H1 (cell line): Measurements from ENCODE around the gene APLP2. TPM values are rescaled to one million over a fixed set of nuclear protein-coding genes. Genes with fewer than 3 reads are reported as not detected.

Experiments used
- CTCF ChIA-PET: fragments of 300-600 bp; sonication (Branson Sonifier 250); formaldehyde crosslinking; loops from one replicate; lab custom pipeline; 2021; ENCODE audit not compliant: partially characterized antibody; lab: Charles Lee
- POLR2A ChIA-PET: fragments of 300-600 bp; sonication (Branson Sonifier 250); formaldehyde crosslinking; loops from one replicate; lab custom pipeline; 2021; ENCODE audit warnings: inconsistent platforms; ENCODE audit not compliant: partially characterized antibody; lab: Charles Lee
- DNase-seq, 2 experiments: peaks; one replicate each; pipeline versions ENCODE4 v3.0.0 to v3.0.0-alpha.2; 2010 to 2022; ENCODE audit warnings: low spot score in 2 of 2, low read depth in 1 of 2, mixed read lengths in 1 of 2
- FAIRE-seq: peaks from 2 replicates; lab custom pipeline; 2011; peaks lifted over from hg19 to GRCh38; lab: Jason Lieb, UNC
- H2AFZ ChIP-seq: 2 replicates; pipeline ENCODE4 v1.8.1; 2012; ENCODE audit warnings: low read length, inconsistent platforms
- H2AK5ac ChIP-seq: 2 replicates; pipeline ENCODE4 v1.6.1; 2013; ENCODE audit warnings: low read depth, low read length
- H2BK120ac ChIP-seq: replicated peaks from 2 replicates; pipeline ENCODE3; 2013; ENCODE audit warnings: low read depth, low read length, inconsistent platforms
- H2BK12ac ChIP-seq: 2 replicates; pipeline ENCODE4 v1.6.1; 2013; ENCODE audit warnings: low read depth, low read length
- H2BK15ac ChIP-seq: 2 replicates; pipeline ENCODE4 v1.6.1; 2013; ENCODE audit warnings: low read length
- H2BK20ac ChIP-seq: 2 replicates; pipeline ENCODE4 v1.6.1; 2013; ENCODE audit warnings: low read length
- H2BK5ac ChIP-seq: 2 replicates; pipeline ENCODE4 v1.6.1; 2013; ENCODE audit warnings: low read depth, low read length
- H3K14ac ChIP-seq: 2 replicates; pipeline ENCODE4 v1.6.1; 2013; ENCODE audit warnings: inconsistent platforms; ENCODE audit not compliant: insufficient read length
- H3K18ac ChIP-seq: 2 replicates; pipeline ENCODE4 v1.6.1; 2013; ENCODE audit warnings: low read length; ENCODE audit errors: extremely low read depth
- H3K23ac ChIP-seq: 2 replicates; pipeline ENCODE4 v1.6.1; 2013; ENCODE audit warnings: inconsistent platforms; ENCODE audit not compliant: insufficient read length
- H3K23me2 ChIP-seq: 2 replicates; pipeline ENCODE4 v1.6.1; 2013; ENCODE audit warnings: low read depth, low read length
- H3K27ac ChIP-seq: 2 replicates; pipeline ENCODE4 v1.6.1; 2011; ENCODE audit warnings: low read depth, low read length, inconsistent platforms
- H3K27me3 ChIP-seq, 4 experiments: replicated peaks in 1 of 4; 1 replicate in 1 of 4; 2 replicates in 3 of 4; pipeline versions ENCODE4 v1.6.1 to v1.8.1; 2011 to 2013; ENCODE audit warnings: low read length in 3 of 4, mild to moderate bottlenecking in 3 of 4, inconsistent platforms in 2 of 4, mixed read lengths in 2 of 4, moderate library complexity in 1 of 4; ENCODE audit not compliant: control insufficient read depth in 3 of 4, insufficient read depth in 3 of 4; ENCODE audit errors: extremely low read depth in 1 of 4
- H3K36me3 ChIP-seq, 4 experiments: 2 replicates each; pipeline versions ENCODE4 v1.6.1 to v1.8.1; 2011 to 2013; ENCODE audit warnings: mild to moderate bottlenecking in 4 of 4, low read length in 3 of 4, moderate library complexity in 2 of 4, control low read depth in 1 of 4, inconsistent platforms in 1 of 4; ENCODE audit not compliant: insufficient read depth in 4 of 4, control insufficient read depth in 2 of 4
- H3K4ac ChIP-seq: replicated peaks from 2 replicates; pipeline ENCODE3; 2013; ENCODE audit warnings: low read length, low read depth, mixed read lengths, inconsistent platforms; ENCODE audit not compliant: insufficient read length
- H3K4me1 ChIP-seq, 4 experiments: replicated peaks in 1 of 4; 1 replicate in 1 of 4; 2 replicates in 3 of 4; pipeline versions ENCODE4 v1.6.1 to v1.8.1; 2011 to 2013; ENCODE audit warnings: low read length in 3 of 4, inconsistent platforms in 2 of 4, mixed read lengths in 1 of 4; ENCODE audit not compliant: insufficient read depth in 4 of 4, control insufficient read depth in 3 of 4
- H3K4me2 ChIP-seq, 2 experiments: 2 replicates each; pipeline versions ENCODE4 v1.6.1 to v1.8.1; 2011 to 2013; ENCODE audit warnings: low read depth in 2 of 2, low read length in 2 of 2, control low read depth in 1 of 2, inconsistent platforms in 1 of 2, mild to moderate bottlenecking in 1 of 2; ENCODE audit not compliant: insufficient read depth in 1 of 2
- H3K4me3 ChIP-seq, 4 experiments: fragments of 200-600, 300-600 bp in 1 of 4; sonication (generic), shearing (Covaris generic), sonication (Bioruptor Twin) in 1 of 4; 2 replicates each; pipeline versions ENCODE4 v1.5.1 to v1.8.1; 2011 to 2016; ENCODE audit warnings: low read length in 4 of 4, low read depth in 3 of 4, control low read depth in 2 of 4, inconsistent platforms in 2 of 4, mild to moderate bottlenecking in 2 of 4, mixed read lengths in 1 of 4, moderate library complexity in 1 of 4; ENCODE audit not compliant: insufficient read depth in 2 of 4; ENCODE audit errors: extremely low read depth in 1 of 4
- H3K56ac ChIP-seq: replicated peaks from 2 replicates; pipeline ENCODE3; 2013; ENCODE audit warnings: low read depth, mild to moderate bottlenecking, mixed read lengths, low read length, inconsistent platforms; ENCODE audit not compliant: insufficient read length
- H3K79me1 ChIP-seq: 2 replicates; pipeline ENCODE4 v1.6.1; 2013; ENCODE audit warnings: low read depth, low read length, control low read depth
- H3K79me2 ChIP-seq, 2 experiments: 2 replicates each; pipeline versions ENCODE4 v1.6.1 to v1.8.1; 2012 to 2013; ENCODE audit warnings: low read length in 2 of 2, mild to moderate bottlenecking in 2 of 2, inconsistent platforms in 1 of 2; ENCODE audit not compliant: insufficient read depth in 2 of 2, control insufficient read depth in 1 of 2
- H3K9ac ChIP-seq, 4 experiments: replicated peaks in 1 of 4; 1 replicate in 1 of 4; 2 replicates in 3 of 4; pipeline versions ENCODE4 v1.6.1 to v1.8.1; 2011 to 2013; ENCODE audit warnings: low read depth in 3 of 4, low read length in 3 of 4, control low read depth in 2 of 4, mild to moderate bottlenecking in 2 of 4, moderate library complexity in 2 of 4, inconsistent platforms in 1 of 4; ENCODE audit errors: extremely low read depth in 1 of 4
- H3K9me3 ChIP-seq, 2 experiments: 2 replicates each; pipeline versions ENCODE4 v1.6.1 to v1.8.1; 2012 to 2013; ENCODE audit warnings: mild to moderate bottlenecking in 2 of 2, moderate library complexity in 2 of 2, control low read depth in 1 of 2, inconsistent platforms in 1 of 2, low read depth in 1 of 2, low read length in 1 of 2, mixed read lengths in 1 of 2; ENCODE audit not compliant: insufficient read depth in 2 of 2
- H4K20me1 ChIP-seq, 2 experiments: replicated peaks in 1 of 2; 2 replicates each; pipeline versions ENCODE3 to v1.8.1; 2011 to 2013; ENCODE audit warnings: inconsistent platforms in 2 of 2, low read length in 2 of 2, mild to moderate bottlenecking in 1 of 2; ENCODE audit not compliant: insufficient read depth in 2 of 2, control insufficient read depth in 1 of 2
- H4K5ac ChIP-seq: 2 replicates; pipeline ENCODE4 v1.6.1; 2013; ENCODE audit warnings: low read length, low read depth, mixed read lengths, inconsistent platforms; ENCODE audit not compliant: insufficient read length
- H4K8ac ChIP-seq: 2 replicates; pipeline ENCODE4 v1.8.0; 2013; ENCODE audit warnings: mild to moderate bottlenecking, moderate library complexity, low read length, inconsistent platforms; ENCODE audit not compliant: insufficient read depth; ENCODE audit errors: extremely low read depth
- H4K91ac ChIP-seq: replicated peaks from 2 replicates; pipeline ENCODE3; 2013; ENCODE audit warnings: low read length, mixed read lengths, inconsistent platforms; ENCODE audit not compliant: insufficient read length
- TCF12 ChIP-seq: IDR thresholded peaks from 2 replicates; pipeline ENCODE4 v1.6.1; 2011; ENCODE audit warnings: low read depth, mild to moderate bottlenecking, low read length
- WGBS, 2 experiments: shearing (Covaris generic) in 1 of 2; methylation state at CpG; one replicate each; pipeline versions ENCODE4 v1.1.6 to v1.1.7; 2013 to 2015; ENCODE audit warnings: low lambda C conversion rate in 2 of 2, mixed read lengths in 2 of 2, inconsistent platforms in 1 of 2, low coverage in 1 of 2, missing lambda C conversion rate in 1 of 2; ENCODE audit not compliant: insufficient replicate concordance in 2 of 2, insufficient coverage in 1 of 2, insufficient read length in 1 of 2; ENCODE audit errors: extremely low coverage in 1 of 2, missing lambda C conversion rate in 1 of 2; 5-methylcytosine and 5-hydroxymethylcytosine counted together
- polyA plus RNA-seq, 7 experiments: library from polyadenylated mRNA; depleted of rRNA in 3 of 7; stranded (reverse) in 5 of 7; unstranded in 2 of 7; fragments of >200 nt in 5 of 7; fragments of 200-250 nt in 2 of 7; gene quantifications; 1 replicate in 5 of 7; 2 replicates in 1 of 7; 4 replicates in 1 of 7; pipeline versions ENCODE4 v1.2.1 to v1.2.3, GENCODE V29; 2011 to 2013; ENCODE audit warnings: missing spikeins in 2 of 7, mixed read lengths in 2 of 7
- total RNA-seq: library from RNA; stranded (reverse); fragmentation: NEBNext Ultra II Directional; extraction: Animal tissue kit (Norgen Biotek cat#: 25700); gene quantifications from 2 replicates; pipeline ENCODE4 v1.2.1, GENCODE V29; 2021
- TF ChIP-seq, protein P1 (sequence below): IDR thresholded peaks from 2 replicates; pipeline ENCODE4 v1.6.1; 2012; ENCODE audit warnings: low read length, inconsistent platforms

The APLP2 gene
- total and polyA plus RNA-seq, 2 of the 8 experiments (the other 6 are each of a cell fraction or from before 2014, with no cell fraction given) = 222 to 315 TPM

DNA sequence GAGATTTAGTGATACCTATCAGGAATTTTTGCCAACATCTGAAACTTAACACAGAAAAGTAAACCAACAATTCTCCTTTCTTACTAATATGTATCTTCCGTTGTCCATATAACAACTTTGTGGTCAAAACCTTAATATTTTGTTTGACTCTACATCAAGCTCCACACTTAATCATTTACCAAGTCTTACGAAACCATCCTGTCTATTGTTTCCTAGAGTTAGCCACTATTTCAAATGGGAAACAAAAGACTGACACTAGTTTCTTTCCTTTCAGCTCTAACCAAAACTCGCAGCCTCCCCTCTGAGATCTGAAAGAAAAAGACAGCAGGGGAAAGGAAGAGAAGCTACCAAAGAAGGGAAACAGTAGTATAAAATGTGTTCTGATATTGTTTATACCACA, 40.6 kb upstream of the APLP2 start:
- Histone ChIP-seq H3K4me2 (no peak overlapping the region), H3K79me1 (no peaks in the 10 kb centered on the region), H3K27me3 (no peaks in the 10 kb centered on the region), H4K8ac (no peak overlapping the region), H3K23ac (no peak overlapping the region), H3K36me3 (no peaks in the 10 kb centered on the region), H3K79me2 (no peaks in the 10 kb centered on the region), H3K27ac (no peak overlapping the region), H3K56ac (no peak overlapping the region), H4K5ac (no peak overlapping the region), H3K9ac (no peak overlapping the region), H3K9me3 (no peaks in the 10 kb centered on the region), H2BK20ac (no peak overlapping the region), H4K91ac (no peak overlapping the region), H4K20me1 (no peaks in the 10 kb centered on the region), H2AFZ (no peak overlapping the region), H3K23me2 (no peaks in the 10 kb centered on the region), H2AK5ac (no peak overlapping the region), H3K4me1 (no peaks in the 10 kb centered on the region; a peak in 1 of 7 replicates), H3K4me3 (no peak overlapping the region), H2BK15ac (no peak overlapping the region), H2BK5ac (no peak overlapping the region), H3K14ac (no peak overlapping the region), H3K4ac (no peak overlapping the region), H2BK120ac (no peak overlapping the region), H3K18ac (no peak overlapping the region), H2BK12ac (no peak overlapping the region)
- FAIRE-seq = no peak
- no peak for TF ChIP-seq TCF12
- TF ChIP-seq, protein P1, sequence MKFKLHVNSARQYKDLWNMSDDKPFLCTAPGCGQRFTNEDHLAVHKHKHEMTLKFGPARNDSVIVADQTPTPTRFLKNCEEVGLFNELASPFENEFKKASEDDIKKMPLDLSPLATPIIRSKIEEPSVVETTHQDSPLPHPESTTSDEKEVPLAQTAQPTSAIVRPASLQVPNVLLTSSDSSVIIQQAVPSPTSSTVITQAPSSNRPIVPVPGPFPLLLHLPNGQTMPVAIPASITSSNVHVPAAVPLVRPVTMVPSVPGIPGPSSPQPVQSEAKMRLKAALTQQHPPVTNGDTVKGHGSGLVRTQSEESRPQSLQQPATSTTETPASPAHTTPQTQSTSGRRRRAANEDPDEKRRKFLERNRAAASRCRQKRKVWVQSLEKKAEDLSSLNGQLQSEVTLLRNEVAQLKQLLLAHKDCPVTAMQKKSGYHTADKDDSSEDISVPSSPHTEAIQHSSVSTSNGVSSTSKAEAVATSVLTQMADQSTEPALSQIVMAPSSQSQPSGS = no peak
- ChIA-PET POLR2A (interaction anchor here (1.0 kb wide), 1 partner anchor 27 kb away, joined by 4 read pairs; no protein-coding TSS in a partner anchor), CTCF (interaction anchor here (0.7 to 1.4 kb wide), 2 partner anchors 15 to 103 kb away, joined by 3 read pairs; no protein-coding TSS in a partner anchor)
- WGBS, 2 experiments = 65% methylated on average over 3 of the region's 3 CpGs; no CpG with 5 or more reads in 1 of the 2 experiments
- no peak for DNase-seq
